Activated CD4-positive, alpha-beta T cell treated with anti-CD3 and anti-CD28 coated beads, Interleukin-2, amount 10 ng/mL, durations not matched to agents 24 days and 14 days (primary cell): Measurements from ENCODE around the gene SPEF1. TPM values are rescaled to one million over a fixed set of nuclear protein-coding genes. Genes with fewer than 3 reads are reported as not detected.

ENCODE experiments used
- DNase-seq: peaks from one replicate; pipeline ENCODE4 v3.0.0; 2022
- H3K27ac Mint-ChIP-seq: one replicate; pipeline ENCODE4 v1.8.0; 2022; ENCODE audit warnings: mild to moderate bottlenecking, mixed read lengths
- H3K27me3 Mint-ChIP-seq: one replicate; pipeline ENCODE4 v1.8.0; 2022; ENCODE audit warnings: mixed read lengths
- H3K36me3 Mint-ChIP-seq: one replicate; pipeline ENCODE4 v1.8.0; 2022; ENCODE audit warnings: low read depth, mild to moderate bottlenecking, mixed read lengths
- H3K4me1 Mint-ChIP-seq: one replicate; pipeline ENCODE4 v1.8.0; 2021; ENCODE audit warnings: mixed read lengths
- H3K4me3 Mint-ChIP-seq: one replicate; pipeline ENCODE4 v1.8.0; 2022; ENCODE audit warnings: mild to moderate bottlenecking, moderate library complexity, mixed read lengths
- H3K9me3 Mint-ChIP-seq: one replicate; pipeline ENCODE4 v1.8.0; 2021; ENCODE audit warnings: mixed read lengths
- intact Hi-C: fragments of 100-400 bp; cut with micrococcal nuclease; formaldehyde crosslinking; loops from one replicate; pipeline ENCODE4 v1.15.1; 2023
- total RNA-seq: library from RNA; stranded (reverse); gene quantifications from 2 replicates; pipeline ENCODE4 v1.2.3, GENCODE V29; 2022

Gene SPEF1
- total RNA-seq, 1 donor from 2014 or later, result not detected

- Mint-ChIP-seq H3K4me3 (peak overlapping the region; percentile 56), H3K4me1 (peaks cover 56% of the 10 kb centered on the region), H3K27me3 (no peaks in the 10 kb centered on the region), H3K36me3 (no peaks in the 10 kb centered on the region), H3K27ac (peak overlapping the region; percentile 85), H3K9me3 (no peaks in the 10 kb centered on the region)
- intact Hi-C loops, result no loop called here
- DNase-seq, result peak; percentile 80
Observed at GRCh38 chr20:3815703-3816315, 34.6 kb upstream of the SPEF1 start.

GRCh38 chr20:3814928-3815495, 33.8 kb upstream of the SPEF1 start:
- intact Hi-C loops, result no loop called here
- H3K27me3 Mint-ChIP-seq, result no peaks in the 10 kb centered on the region
- no peak overlapping the region for H3K4me3 Mint-ChIP-seq

GRCh38 chr20:3813848-3814581, 32.8 kb upstream of the SPEF1 start:
- H3K4me1 Mint-ChIP-seq, result peaks cover 56% of the 10 kb centered on the region
- H3K27ac Mint-ChIP-seq, result no peak overlapping the region
- intact Hi-C loops, result no loop called here
- DNase-seq, result no peak
- H3K36me3 Mint-ChIP-seq, result no peaks in the 10 kb centered on the region
- no peaks in the 10 kb centered on the region for H3K27me3 Mint-ChIP-seq
- H3K9me3 Mint-ChIP-seq, result no peaks in the 10 kb centered on the region
- no peak overlapping the region for H3K4me3 Mint-ChIP-seq

More at GRCh38 chr20:3814928-3815495, 33.8 kb upstream of the SPEF1 start:
- Mint-ChIP-seq H3K36me3 (no peaks in the 10 kb centered on the region), H3K4me1 (peaks cover 59% of the 10 kb centered on the region), H3K9me3 (no peaks in the 10 kb centered on the region), H3K27ac (peak overlapping the region; percentile 85)
- DNase-seq, result no peak

GRCh38 chr20:3812975-3813847, 32.0 kb upstream of the SPEF1 start:
- no peak for DNase-seq
- no peaks in the 10 kb centered on the region for H3K27me3 Mint-ChIP-seq
- no peaks in the 10 kb centered on the region for H3K36me3 Mint-ChIP-seq
- H3K4me3 Mint-ChIP-seq, result peak overlapping the region; percentile 45
- intact Hi-C loops, result no loop called here
- peak overlapping the region; percentile 77 for H3K27ac Mint-ChIP-seq
- peaks cover 51% of the 10 kb centered on the region for H3K4me1 Mint-ChIP-seq
- no peaks in the 10 kb centered on the region for H3K9me3 Mint-ChIP-seq

GRCh38 chr20:3812259-3812681, 31.0 kb upstream of the SPEF1 start:
- Mint-ChIP-seq H3K4me3 (peak overlapping the region; percentile 81), H3K27ac (peak overlapping the region; percentile 99), H3K9me3 (no peaks in the 10 kb centered on the region), H3K27me3 (no peaks in the 10 kb centered on the region), H3K36me3 (no peaks in the 10 kb centered on the region), H3K4me1 (peaks cover 53% of the 10 kb centered on the region)
- no peak for DNase-seq
- intact Hi-C loops, result no loop called here

- Mint-ChIP-seq H3K27ac (peak overlapping the region; percentile 99), H3K27me3 (no peaks in the 10 kb centered on the region), H3K36me3 (peaks cover 5% of the 10 kb centered on the region), H3K4me3 (peak overlapping the region; percentile 81), H3K4me1 (peaks cover 59% of the 10 kb centered on the region), H3K9me3 (no peaks in the 10 kb centered on the region)
- peak; percentile 94 for DNase-seq
- intact Hi-C loops, result loop anchor here (1.0 kb wide), 2 partner anchors 9 to 15 kb away; partner anchors contain the start of genes AP5S1 and CDC25B
Observed at GRCh38 chr20:3811467-3812258, 30.4 kb upstream of the SPEF1 start.

- Mint-ChIP-seq H3K4me1 (peaks cover 55% of the 10 kb centered on the region), H3K9me3 (no peaks in the 10 kb centered on the region), H3K27me3 (no peaks in the 10 kb centered on the region), H3K4me3 (no peak overlapping the region), H3K36me3 (peaks cover 31% of the 10 kb centered on the region), H3K27ac (no peak overlapping the region)
- intact Hi-C loops, result no loop called here
- DNase-seq, result no peak
Observed at GRCh38 chr20:3808544-3808943, 27.3 kb upstream of the SPEF1 start.

GRCh38 chr20:3804781-3805180, 23.5 kb upstream of the SPEF1 start:
- H3K4me3 Mint-ChIP-seq, result no peak overlapping the region
- H3K36me3 Mint-ChIP-seq, result peaks cover 65% of the 10 kb centered on the region
- H3K9me3 Mint-ChIP-seq, result no peaks in the 10 kb centered on the region

GRCh38 chr20:3804254-3804751, 23.1 kb upstream of the SPEF1 start:
- peak overlapping the region; percentile 72 for H3K27ac Mint-ChIP-seq
- no peak for DNase-seq
- intact Hi-C loops, result no loop called here
- H3K9me3 Mint-ChIP-seq, result no peaks in the 10 kb centered on the region
- H3K4me1 Mint-ChIP-seq, result peaks cover 51% of the 10 kb centered on the region
- H3K27me3 Mint-ChIP-seq, result no peaks in the 10 kb centered on the region
- H3K36me3 Mint-ChIP-seq, result peaks cover 67% of the 10 kb centered on the region
- H3K4me3 Mint-ChIP-seq, result no peak overlapping the region

More at GRCh38 chr20:3804781-3805180, 23.5 kb upstream of the SPEF1 start:
- DNase-seq, result no peak
- H3K27ac Mint-ChIP-seq, result peak overlapping the region; percentile 85
- no peaks in the 10 kb centered on the region for H3K27me3 Mint-ChIP-seq
- H3K4me1 Mint-ChIP-seq, result peaks cover 46% of the 10 kb centered on the region
- intact Hi-C loops, result no loop called here

GRCh38 chr20:3803854-3804253, 22.6 kb upstream of the SPEF1 start:
- Mint-ChIP-seq H3K27me3 (no peaks in the 10 kb centered on the region), H3K4me1 (peaks cover 54% of the 10 kb centered on the region), H3K4me3 (no peak overlapping the region), H3K9me3 (no peaks in the 10 kb centered on the region), H3K36me3 (peaks cover 67% of the 10 kb centered on the region), H3K27ac (peak overlapping the region; percentile 72)
- intact Hi-C loops, result no loop called here
- no peak for DNase-seq

GRCh38 chr20:3803289-3803688, 22.0 kb upstream of the SPEF1 start:
- no peak for DNase-seq
- Mint-ChIP-seq H3K4me3 (no peak overlapping the region), H3K27ac (peak overlapping the region; percentile 72), H3K9me3 (no peaks in the 10 kb centered on the region), H3K36me3 (peaks cover 68% of the 10 kb centered on the region), H3K4me1 (peaks cover 60% of the 10 kb centered on the region), H3K27me3 (no peaks in the 10 kb centered on the region)
- intact Hi-C loops, result no loop called here

- Mint-ChIP-seq H3K4me3 (no peak overlapping the region), H3K27me3 (no peaks in the 10 kb centered on the region), H3K27ac (peak overlapping the region; percentile 14), H3K9me3 (no peaks in the 10 kb centered on the region), H3K36me3 (peaks cover 73% of the 10 kb centered on the region), H3K4me1 (peaks cover 66% of the 10 kb centered on the region)
- DNase-seq, result no peak
- intact Hi-C loops, result no loop called here
Observed at GRCh38 chr20:3802524-3803239, 21.4 kb upstream of the SPEF1 start.
